Spleen (tissue), 7 donors: ENCODE data around the gene SPATA31C2.

Experiments
- POLR2A ChIP-seq, 3 donors: fragments of 450-650 bp; IDR thresholded peaks; one replicate each; pipeline ENCODE4 v1.5.1; 2017; ENCODE audit warnings: antibody characterized with exemption in 3 of 3, mild to moderate bottlenecking in 1 of 3
- POLR2AphosphoS5 ChIP-seq, 3 donors: sonication (generic); formaldehyde crosslinking; IDR thresholded peaks; one replicate each; pipeline ENCODE4 v1.5.1; 2017; ENCODE audit warnings: antibody characterized with exemption in 3 of 3
- TF ChIP-seq, protein P1 (sequence below), 11 experiments: fragments of 200-600 bp in 7 of 11; fragments of 450-650 bp in 4 of 11; sonication (generic) in 4 of 11; IDR thresholded peaks in 8 of 11; conservative IDR thresholded peaks in 3 of 11; 1 replicate in 7 of 11; 2 replicates in 4 of 11; pipeline versions ENCODE4 v1.4.0 to v1.8.0; 2016 to 2021; ENCODE audit warnings: antibody characterized with exemption in 11 of 11, inconsistent platforms in 4 of 11, mild to moderate bottlenecking in 1 of 11
- donor health status: DM: no; HTN: no; CAD: no; lungs with moderate emphysema.
- donor health status: DM: no; HTN: no; CAD: no.
- donor health status: DM: no; HTN: no; CAD: no.

DNA sequence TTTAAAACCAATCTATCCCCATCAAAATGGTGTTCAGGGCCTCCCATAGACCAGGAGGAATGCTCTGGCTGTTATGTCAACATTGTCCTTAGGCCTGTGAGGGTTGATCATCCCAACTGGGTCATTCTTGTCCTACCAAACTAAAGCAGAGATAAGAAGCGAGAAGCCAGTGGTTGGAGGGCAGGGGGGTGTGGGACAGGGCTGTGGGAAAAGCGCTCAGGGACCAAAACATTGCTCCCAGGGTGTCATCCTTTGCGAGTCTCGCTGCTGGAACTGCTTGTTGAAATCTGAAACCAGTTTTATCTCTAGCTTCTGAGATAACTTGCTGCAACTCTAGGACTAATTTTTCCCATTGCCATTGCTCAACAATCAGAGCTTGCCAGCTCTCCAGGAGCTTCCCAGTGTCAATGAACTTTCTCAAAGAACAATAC is 48.1 kb downstream of the SPATA31C2 start:
- TF ChIP-seq, protein P1, sequence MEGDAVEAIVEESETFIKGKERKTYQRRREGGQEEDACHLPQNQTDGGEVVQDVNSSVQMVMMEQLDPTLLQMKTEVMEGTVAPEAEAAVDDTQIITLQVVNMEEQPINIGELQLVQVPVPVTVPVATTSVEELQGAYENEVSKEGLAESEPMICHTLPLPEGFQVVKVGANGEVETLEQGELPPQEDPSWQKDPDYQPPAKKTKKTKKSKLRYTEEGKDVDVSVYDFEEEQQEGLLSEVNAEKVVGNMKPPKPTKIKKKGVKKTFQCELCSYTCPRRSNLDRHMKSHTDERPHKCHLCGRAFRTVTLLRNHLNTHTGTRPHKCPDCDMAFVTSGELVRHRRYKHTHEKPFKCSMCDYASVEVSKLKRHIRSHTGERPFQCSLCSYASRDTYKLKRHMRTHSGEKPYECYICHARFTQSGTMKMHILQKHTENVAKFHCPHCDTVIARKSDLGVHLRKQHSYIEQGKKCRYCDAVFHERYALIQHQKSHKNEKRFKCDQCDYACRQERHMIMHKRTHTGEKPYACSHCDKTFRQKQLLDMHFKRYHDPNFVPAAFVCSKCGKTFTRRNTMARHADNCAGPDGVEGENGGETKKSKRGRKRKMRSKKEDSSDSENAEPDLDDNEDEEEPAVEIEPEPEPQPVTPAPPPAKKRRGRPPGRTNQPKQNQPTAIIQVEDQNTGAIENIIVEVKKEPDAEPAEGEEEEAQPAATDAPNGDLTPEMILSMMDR (IDR thresholded peaks at IDR 0.05 in 8 of 11, conservative IDR thresholded peaks at IDR 0.05 in 3 of 11), result no peak
- TF ChIP-seq POLR2A (IDR thresholded peaks at IDR 0.05) (no peak), POLR2AphosphoS5 (IDR thresholded peaks at IDR 0.05) (no peak)
